Measurements from ENCODE around the gene TBC1D32.
"Not testable (repeated sequence)": the region's sequence is repeated elsewhere in the genome, so short reads cannot be mapped to it uniquely, and the experiment has no call there.

Gene TBC1D32

GRCh38 chr6:121321282-121321681, 13.0 kb downstream of the TBC1D32 start:
- DNase-seq (ENCODE audit: low spot score) = no peak
- FAIRE-seq = no peak

DNA sequence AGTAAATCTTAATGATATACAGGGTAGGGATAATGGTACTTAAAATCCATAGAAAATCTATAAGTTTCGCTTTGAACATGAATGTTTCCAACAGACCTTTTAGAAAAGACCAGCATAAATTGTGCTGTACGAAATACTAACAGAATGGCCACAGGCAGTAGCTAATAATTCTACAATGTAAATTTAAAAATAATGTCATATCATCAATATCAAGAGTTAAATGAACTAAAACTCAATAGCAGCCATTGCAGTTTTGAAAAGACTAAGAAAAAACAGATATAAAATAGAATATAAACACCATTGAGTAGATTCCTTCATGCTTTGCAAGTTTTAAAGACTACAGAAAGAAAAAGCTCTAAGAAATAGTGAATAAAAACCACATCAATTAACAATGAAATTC, 14.7 kb downstream of the TBC1D32 start:
- DNase-seq (ENCODE audit: low spot score) = no peak
- no peak for FAIRE-seq

DNA sequence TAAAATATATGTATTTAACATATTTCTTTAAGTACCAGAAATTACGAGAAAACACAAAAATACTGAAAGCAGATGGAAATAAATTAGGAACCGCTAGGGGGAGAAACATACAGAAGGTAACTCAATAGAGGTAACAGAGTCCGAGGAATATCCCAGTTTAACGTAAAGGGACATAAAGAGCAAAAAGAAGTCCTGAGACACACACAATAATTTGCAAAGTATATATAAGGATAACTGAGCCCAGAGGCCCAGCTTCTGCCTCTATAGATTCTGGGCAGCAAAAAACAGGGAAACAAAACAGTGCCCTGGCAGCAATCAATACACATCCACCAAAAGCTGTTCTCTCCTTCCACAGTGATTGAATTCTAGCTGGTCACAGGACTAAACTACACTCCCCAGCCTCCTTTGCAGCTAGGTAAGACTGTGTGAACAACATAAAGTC, 15.1 kb downstream of the TBC1D32 start:
- FAIRE-seq (no peak), DNase-seq (ENCODE audit: low spot score) (no peak)

DNA sequence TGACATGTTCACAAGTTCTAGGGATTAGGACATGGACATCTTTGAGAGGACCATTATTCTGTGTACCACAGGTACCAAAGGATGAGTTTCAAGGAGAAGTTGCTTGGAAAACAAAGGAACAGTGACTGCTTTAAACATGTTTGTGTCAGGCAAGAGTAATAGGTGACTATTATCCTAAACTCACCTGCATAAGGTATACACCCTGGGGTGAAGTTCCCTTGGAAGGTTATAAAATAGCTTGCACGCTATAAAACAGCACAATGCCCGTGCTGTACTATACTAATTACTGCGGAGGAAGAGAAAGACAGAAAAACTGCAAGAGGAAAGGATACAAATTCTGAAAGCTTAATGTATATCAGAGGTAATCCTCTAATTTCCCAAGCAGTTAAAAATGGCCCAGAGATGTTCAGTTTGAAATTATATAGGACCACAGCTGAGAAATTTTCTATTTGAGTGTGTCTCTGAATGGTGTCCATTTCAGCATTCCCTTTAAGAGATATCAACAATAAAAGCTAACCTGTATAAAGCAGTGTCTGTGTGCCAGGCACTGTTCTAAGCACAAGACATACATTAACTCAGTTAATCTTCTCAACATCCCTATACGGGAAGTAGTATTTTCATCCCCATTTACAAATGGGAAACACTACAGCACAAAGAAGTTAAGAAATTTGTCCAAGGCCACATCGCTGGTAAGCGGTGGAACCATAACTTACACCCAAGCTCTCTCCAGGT, 19.7 kb downstream of the TBC1D32 start:
- FAIRE-seq (no peak), DNase-seq (ENCODE audit: low spot score) (no peak)

GRCh38 chr6:121311814-121312213, 22.5 kb downstream of the TBC1D32 start:
- DNase-seq (ENCODE audit: low spot score); FAIRE-seq: not testable (repeated sequence)

- no peak for DNase-seq (ENCODE audit: low spot score)
- FAIRE-seq = no peak
Observed at GRCh38 chr6:121310495-121310894, 23.8 kb downstream of the TBC1D32 start.

DNA sequence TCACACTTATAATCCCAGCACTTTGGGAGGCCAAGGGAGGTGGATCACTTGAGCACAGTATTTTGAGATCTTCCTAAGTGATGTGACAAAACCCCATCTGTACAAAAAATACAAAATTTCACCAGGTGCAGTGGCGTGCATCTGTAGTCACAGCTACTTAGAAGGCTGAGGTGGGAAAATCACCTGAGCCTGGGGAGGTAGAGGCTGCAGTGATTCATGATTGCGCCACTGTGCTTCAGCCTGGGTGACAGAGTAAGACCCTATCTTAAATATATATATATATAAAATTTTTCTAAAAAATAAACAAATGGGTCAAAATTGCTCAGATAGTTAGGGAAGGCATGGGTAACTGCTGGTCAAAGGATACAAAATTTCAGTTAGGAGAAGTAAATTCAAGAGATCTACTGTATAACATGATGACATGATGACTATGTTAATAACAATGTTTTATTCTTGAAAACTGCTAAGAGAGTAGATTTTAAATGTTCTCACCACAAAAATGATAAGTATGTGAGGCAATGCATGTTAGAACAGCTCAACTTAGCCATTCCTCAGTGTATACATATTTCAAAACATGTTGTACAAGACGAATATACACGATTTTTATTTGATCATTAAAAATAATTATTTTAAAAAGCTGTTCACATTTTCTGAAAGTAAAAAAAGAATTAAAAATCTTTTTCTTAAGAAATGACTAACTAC, 24.4 kb downstream of the TBC1D32 start:
- FAIRE-seq (no peak), DNase-seq (ENCODE audit: low spot score) (no peak)

DNA sequence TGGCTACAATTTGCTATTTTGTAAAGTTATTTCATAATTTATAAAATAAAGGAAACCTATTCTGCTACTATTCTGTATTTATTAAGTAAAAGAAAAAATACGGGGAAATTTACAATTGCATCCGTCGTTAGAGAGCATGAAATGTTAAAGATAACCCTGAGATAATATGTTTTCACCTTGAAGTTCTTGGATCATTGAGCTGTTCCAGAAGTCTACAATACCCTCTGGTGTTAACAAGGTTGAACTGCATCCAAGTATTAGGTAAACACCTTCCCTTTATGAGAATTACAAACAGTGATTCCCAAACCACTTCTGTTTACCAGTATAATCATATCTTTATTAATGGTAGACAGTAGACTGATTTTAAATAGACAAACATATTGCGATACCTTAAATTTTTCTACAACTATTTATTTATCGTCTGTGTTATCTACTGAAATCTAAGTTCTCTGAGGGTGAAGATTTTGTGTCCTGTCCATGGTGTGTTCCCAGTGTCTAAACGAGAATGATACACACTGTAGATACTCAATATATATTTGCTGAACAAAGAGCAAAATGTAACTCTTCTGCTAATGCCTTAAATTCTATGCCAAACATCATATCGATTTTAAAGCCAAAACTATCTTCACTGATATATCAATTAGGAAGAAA, 28.2 kb downstream of the TBC1D32 start:
- FAIRE-seq = no peak
- peak; percentile 23 for DNase-seq (ENCODE audit: low spot score)

DNA sequence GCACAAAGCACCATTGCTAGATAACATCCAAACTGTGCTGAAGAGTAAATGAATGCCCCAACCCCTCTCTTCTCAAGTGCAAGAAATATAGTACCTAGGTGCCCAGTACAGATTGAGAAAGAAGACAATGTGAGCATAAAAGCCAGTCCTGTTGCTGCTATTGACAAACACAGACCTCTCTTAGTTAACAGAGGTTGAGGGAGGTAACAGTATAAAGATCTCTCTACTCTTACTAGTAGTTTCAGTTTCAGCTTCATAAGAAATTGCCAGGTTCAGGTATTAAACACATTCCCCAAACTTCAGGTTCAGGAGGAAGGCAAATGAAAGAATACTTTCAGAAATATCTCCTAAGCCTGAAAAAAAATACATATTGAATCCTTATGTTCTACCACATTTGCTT, 31.4 kb downstream of the TBC1D32 start:
- DNase-seq (ENCODE audit: low spot score) (no peak), FAIRE-seq (no peak)

- not testable (repeated sequence) for DNase-seq (ENCODE audit: low spot score); FAIRE-seq
Observed at GRCh38 chr6:121301156-121301555, 33.1 kb downstream of the TBC1D32 start.

GRCh38 chr6:121297694-121298093, 36.6 kb downstream of the TBC1D32 start:
- FAIRE-seq (no peak), DNase-seq (ENCODE audit: low spot score) (no peak)

DNA sequence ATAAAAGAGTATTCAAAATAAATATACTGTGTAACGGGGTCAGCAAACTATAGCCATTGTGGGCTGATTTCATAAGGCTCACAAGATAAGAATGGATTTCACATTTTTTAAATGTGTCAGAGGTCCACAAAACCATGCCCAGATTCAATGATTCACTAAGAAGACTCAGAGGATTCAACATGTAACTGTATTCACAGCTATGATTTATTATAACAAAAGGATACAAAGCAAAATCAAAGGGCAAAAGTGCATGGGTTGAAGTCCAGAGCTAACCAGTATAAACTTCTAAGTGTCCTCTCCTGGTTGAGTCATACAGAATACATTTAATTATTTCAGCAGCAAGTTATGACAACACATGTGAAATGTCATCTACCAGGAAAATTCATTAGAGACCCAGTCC, 49.2 kb downstream of the TBC1D32 start:
- FAIRE-seq (no peak), DNase-seq (ENCODE audit: low spot score) (no peak)

GRCh38 chr6:121274666-121275295, 59.5 kb downstream of the TBC1D32 start:
- FAIRE-seq = no peak

GRCh38 chr6:121263742-121264141, 70.5 kb downstream of the TBC1D32 start:
- DNase-seq (ENCODE audit: low spot score) (no peak), FAIRE-seq (no peak)

More at GRCh38 chr6:121274666-121275295, 59.5 kb downstream of the TBC1D32 start:
- no peak for DNase-seq (ENCODE audit: low spot score)

GRCh38 chr6:121260651-121261102, 73.6 kb downstream of the TBC1D32 start:
- FAIRE-seq (no peak), DNase-seq (ENCODE audit: low spot score) (no peak)

- DNase-seq (ENCODE audit: low spot score) = no peak
- FAIRE-seq = no peak
Observed at GRCh38 chr6:121247386-121247785, 86.9 kb downstream of the TBC1D32 start.

DNA sequence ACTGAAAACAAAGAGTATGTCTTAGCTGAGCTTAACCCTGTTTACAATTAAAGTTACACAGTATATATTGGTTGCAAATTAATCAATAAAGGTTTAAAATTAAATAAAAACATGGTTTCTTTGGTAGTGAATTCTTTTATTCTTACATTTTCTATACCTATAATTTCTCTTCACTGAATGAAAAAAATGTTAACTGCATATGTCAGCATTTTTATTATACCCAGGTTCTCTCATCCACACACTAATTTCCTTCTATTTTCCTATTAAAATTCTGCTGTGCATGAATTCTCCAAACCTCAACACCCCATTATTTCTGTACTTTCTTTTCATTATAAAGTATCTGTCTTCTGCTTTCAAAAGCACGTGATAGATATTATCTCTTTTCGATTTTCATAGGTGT, 91.9 kb downstream of the TBC1D32 start:
- FAIRE-seq = no peak
- no peak for DNase-seq (ENCODE audit: low spot score)

GRCh38 chr6:121237859-121238258, 96.4 kb downstream of the TBC1D32 start:
- no peak for DNase-seq (ENCODE audit: low spot score)
- FAIRE-seq = no peak

DNA sequence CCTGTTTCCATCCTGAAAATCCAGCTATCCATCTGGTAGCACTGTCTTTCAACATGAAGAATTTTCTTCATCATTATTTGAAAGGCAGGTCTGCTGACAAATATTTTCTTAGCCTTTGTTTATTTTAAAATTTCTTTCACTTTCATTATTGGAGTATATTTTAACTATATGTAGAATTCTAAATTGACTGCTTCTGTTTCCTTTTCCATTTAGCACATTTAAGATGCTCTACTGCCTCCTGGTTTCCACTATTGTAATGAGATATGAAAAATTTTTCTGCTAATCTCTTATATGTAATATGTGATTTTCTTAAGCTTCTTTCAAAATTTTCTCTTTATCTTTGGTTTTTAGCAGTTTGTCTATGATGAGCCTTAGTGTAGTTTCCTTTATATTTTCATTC, 97.3 kb downstream of the TBC1D32 start:
- FAIRE-seq = no peak
- no peak for DNase-seq (ENCODE audit: low spot score)

- FAIRE-seq = no peak
- DNase-seq (ENCODE audit: low spot score) = no peak
Observed at GRCh38 chr6:121235386-121235785, 98.9 kb downstream of the TBC1D32 start.

DNA sequence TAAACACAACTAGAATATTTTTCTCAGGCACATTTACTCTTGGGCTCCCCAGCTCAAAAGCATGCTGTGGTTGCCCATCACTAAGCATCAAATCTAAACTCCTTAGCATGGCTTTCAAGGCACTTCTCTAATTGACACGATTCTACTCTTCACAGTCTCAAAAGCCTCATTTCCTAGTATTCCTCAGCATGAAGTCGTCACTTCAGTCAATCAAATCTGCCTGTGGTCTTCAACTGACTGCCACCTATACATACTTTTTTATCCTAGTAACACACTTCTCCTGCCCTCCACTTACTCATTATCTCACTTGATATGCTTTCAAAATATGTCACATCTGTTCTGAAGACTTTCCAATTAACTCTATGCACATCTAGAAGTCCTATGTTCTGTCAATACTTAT, 110.3 kb downstream of the TBC1D32 start:
- DNase-seq (ENCODE audit: low spot score) = no peak
- FAIRE-seq = no peak

GRCh38 chr6:121223212-121223611, 111.1 kb downstream of the TBC1D32 start:
- no peak for FAIRE-seq
- no peak for DNase-seq (ENCODE audit: low spot score)
